ENCODE results near the gene DHRSX.

GRCh38 chrX:2316534-2316933 is 184.2 kb downstream of the DHRSX start:
- TF ChIP-seq POLR2A (IDR thresholded peaks at IDR 0.05; ENCODE audit: low read depth) (no peak), CTCF (IDR thresholded peaks at IDR 0.05) (no peak), POLR2AphosphoS5 (IDR thresholded peaks at IDR 0.05) (no peak)

Data from esophagus muscularis mucosa (tissue), 3 donors.